K562 (cell line): ENCODE data around the gene ZNF556. TPM values are rescaled to one million over a fixed set of nuclear protein-coding genes. Genes with fewer than 3 reads are reported as not detected.
A peak's percentile ranks its signal among the peaks of the same experiment; 100 is the strongest.

ENCODE experiments used
- ATAC-seq: fragments of 200-7000 bp; cut with Tn5 transposase; 3 replicates; pipeline ENCODE4 v1.9.1; 2020; ENCODE audit warnings: moderate library complexity
- BruUV-seq: library from RNA; stranded (reverse); fragments of 400-500 nt; replicated peaks from 2 replicates; lab custom pipeline; 2021; lab: Mats Ljungman, UMichigan
- CTCF ChIA-PET: fragments of 300-600 bp; formaldehyde crosslinking; extraction: SDS; loops from one replicate; lab custom pipeline; 2021; ENCODE audit warnings: low intra/inter-chr PET ratio; lab: Yijun Ruan, JAX
- POLR2A ChIA-PET: fragments of 300-600, 350-650 bp; sonication (Branson Sonifier 250); formaldehyde crosslinking; extraction: SDS; loops from one replicate; lab custom pipeline; 2021; ENCODE audit warnings: antibody characterized with exemption, inconsistent platforms; lab: Yijun Ruan, JAX
- DNase-seq, 4 experiments: peaks; one replicate each; pipeline versions ENCODE4 v3.0.0 to v3.0.0-alpha.2; 2011 to 2018; ENCODE audit warnings: low spot score in 3 of 4, mixed read lengths in 3 of 4; ENCODE audit errors: extremely low read depth in 1 of 4
- FAIRE-seq: peaks from 2 replicates; lab custom pipeline; 2011; peaks lifted over from hg19 to GRCh38; lab: Jason Lieb, UNC
- H2AFZ ChIP-seq: 2 replicates; pipeline ENCODE4 v1.6.0; 2011; ENCODE audit warnings: low read depth, low read length, control low read depth, inconsistent platforms
- H3K27ac ChIP-seq: fragments of 200-600 bp; 3 replicates; pipeline ENCODE4 v1.8.0; 2011; ENCODE audit warnings: low read depth, mild to moderate bottlenecking, control low read depth, inconsistent platforms, low read length, moderate library complexity, mixed read lengths; ENCODE audit errors: extremely low read depth
- H3K27me3 ChIP-seq, 2 experiments: fragments of 300-600 bp in 1 of 2; 2 replicates in 1 of 2; 3 replicates in 1 of 2; pipeline versions ENCODE4 v1.6.0 to v1.8.0; 2011; ENCODE audit warnings: inconsistent platforms in 2 of 2, low read length in 2 of 2, mild to moderate bottlenecking in 1 of 2, mixed read lengths in 1 of 2, moderate library complexity in 1 of 2; ENCODE audit not compliant: control insufficient read depth in 2 of 2, insufficient read depth in 2 of 2
- H3K36me3 ChIP-seq: fragments of 300-600 bp; 3 replicates; pipeline ENCODE4 v1.8.0; 2011; ENCODE audit warnings: mild to moderate bottlenecking, low read length, inconsistent platforms; ENCODE audit not compliant: control insufficient read depth, insufficient read depth
- H3K4me1 ChIP-seq, 2 experiments: fragments of 200-600 bp in 1 of 2; replicated peaks in 1 of 2; 2 replicates in 1 of 2; 3 replicates in 1 of 2; pipeline versions ENCODE4 v1.5.1 to v1.8.0; 2011; ENCODE audit warnings: inconsistent platforms in 2 of 2, low read length in 2 of 2, mild to moderate bottlenecking in 1 of 2, mixed read lengths in 1 of 2, moderate library complexity in 1 of 2; ENCODE audit not compliant: control insufficient read depth in 2 of 2, insufficient read depth in 2 of 2
- H3K4me2 ChIP-seq: 2 replicates; pipeline ENCODE4 v1.6.1; 2011; ENCODE audit warnings: low read length, control low read depth, inconsistent platforms, mixed read lengths; ENCODE audit not compliant: insufficient read depth
- H3K4me3 ChIP-seq: fragments of 200-600 bp; sonication (generic), shearing (Covaris generic); 2 replicates; pipeline ENCODE4 v1.5.1; 2016; ENCODE audit warnings: control low read depth, inconsistent platforms
- H3K79me2 ChIP-seq: fragments of 200-600 bp; 3 replicates; pipeline ENCODE4 v1.8.0; 2011; ENCODE audit warnings: low read length, inconsistent platforms; ENCODE audit not compliant: control insufficient read depth, insufficient read depth
- H3K9ac ChIP-seq, 2 experiments: 2 replicates each; pipeline versions ENCODE4 v1.6.0 to v1.6.1; 2011; ENCODE audit warnings: low read depth in 2 of 2, low read length in 2 of 2, control low read depth in 1 of 2, inconsistent platforms in 1 of 2, mild to moderate bottlenecking in 1 of 2, mixed read lengths in 1 of 2; ENCODE audit not compliant: insufficient read depth in 1 of 2
- H3K9me1 ChIP-seq: one replicate; pipeline ENCODE4 v1.6.0; 2011; ENCODE audit warnings: inconsistent platforms, mild to moderate bottlenecking, low read length, moderate library complexity; ENCODE audit not compliant: control insufficient read depth, insufficient read depth
- H3K9me3 ChIP-seq: replicated peaks from 2 replicates; pipeline ENCODE4 v1.5.1; 2011; ENCODE audit warnings: low read depth, low read length, inconsistent platforms; ENCODE audit not compliant: control insufficient read depth, insufficient read depth
- H4K20me1 ChIP-seq: replicated peaks from 2 replicates; pipeline ENCODE4 v1.6.1; 2011; ENCODE audit warnings: low read length, inconsistent platforms, mixed read lengths; ENCODE audit not compliant: control insufficient read depth, insufficient read depth
- BMI1 ChIP-seq: fragments of 150-350 bp; IDR thresholded peaks from 2 replicates; pipeline ENCODE4 v1.6.1; 2014; ENCODE audit warnings: low read length
- CCNT2 ChIP-seq: IDR thresholded peaks from 2 replicates; pipeline ENCODE4 v1.6.1; 2011; ENCODE audit warnings: borderline replicate concordance, low read depth, mild to moderate bottlenecking, moderate library complexity, mixed read lengths, low read length; ENCODE audit not compliant: insufficient read length; ENCODE audit errors: extremely low read depth
- FOXP1 ChIP-seq: sonication (generic); formaldehyde crosslinking; IDR thresholded peaks from 2 replicates; pipeline ENCODE4 v1.8.0; 2022; ENCODE audit warnings: mild to moderate bottlenecking, missing genetic modification reagents
- HMG20B ChIP-seq: fragments of 250-450 bp; sonication (Bioruptor Pico); IDR thresholded peaks from 2 replicates; pipeline ENCODE4 v1.5.0; 2021; ENCODE audit warnings: mild to moderate bottlenecking
- HSF4 ChIP-seq: fragments of 250-450 bp; sonication (Bioruptor Pico); IDR thresholded peaks from 2 replicates; pipeline ENCODE4 v2.1.2; 2022; ENCODE audit warnings: mild to moderate bottlenecking, moderate library complexity, borderline replicate concordance
- MECOM ChIP-seq: fragments of 250-450 bp; sonication (Bioruptor Pico); IDR thresholded peaks from 2 replicates; pipeline ENCODE4 v1.8.0; 2022; ENCODE audit warnings: inconsistent platforms
- MLLT1 ChIP-seq, 2 experiments: fragments of 450-650 bp; IDR thresholded peaks; 2 replicates each; pipeline ENCODE4 v1.6.1; 2016
- PCBP2 ChIP-seq: fragments of 200-400 bp; formaldehyde crosslinking; IDR thresholded peaks from 2 replicates; pipeline ENCODE4 v1.6.1; 2018; ENCODE audit warnings: low read length, low read depth, mild to moderate bottlenecking, moderate library complexity; ENCODE audit not compliant: poor library complexity, severe bottlenecking
- PHB2 ChIP-seq: fragments of 450-650 bp; IDR thresholded peaks from 2 replicates; pipeline ENCODE4 v1.6.1; 2017; ENCODE audit warnings: low read depth
- PRPF4 ChIP-seq: fragments of 200-400 bp; formaldehyde crosslinking; IDR thresholded peaks from one replicate; pipeline ENCODE4 v1.6.1; 2017; ENCODE audit warnings: low read length, low read depth, mild to moderate bottlenecking; ENCODE audit not compliant: insufficient read depth, poor library complexity, severe bottlenecking
- SOX6 ChIP-seq: fragments of 450-650 bp; IDR thresholded peaks from 2 replicates; pipeline ENCODE4 v1.6.1; 2014; ENCODE audit warnings: mild to moderate bottlenecking
- YY1 ChIP-seq, 3 experiments: IDR thresholded peaks; 2 replicates each; pipeline ENCODE4 v1.6.1; 2011; ENCODE audit warnings: low read length in 2 of 3, mild to moderate bottlenecking in 2 of 3, moderate library complexity in 2 of 3, borderline replicate concordance in 1 of 3, control low read depth in 1 of 3, low read depth in 1 of 3; ENCODE audit not compliant: insufficient read depth in 3 of 3, insufficient replicate concordance in 2 of 3, control insufficient read depth in 1 of 3, insufficient read length in 1 of 3; ENCODE audit errors: extremely low read depth in 1 of 3
- ZKSCAN3 ChIP-seq: fragments of 250-450 bp; sonication (Bioruptor Pico); IDR thresholded peaks from 2 replicates; pipeline ENCODE4 v1.4.0; 2020
- ZNF224 ChIP-seq: sonication (generic); formaldehyde crosslinking; IDR thresholded peaks from 2 replicates; pipeline ENCODE4 v1.8.0; 2022; ENCODE audit warnings: mild to moderate bottlenecking, missing genetic modification reagents
- ZNF282 ChIP-seq: sonication (generic); formaldehyde crosslinking; IDR thresholded peaks from 2 replicates; pipeline ENCODE4 v1.8.1; 2023; ENCODE audit warnings: missing genetic modification reagents
- ZNF347 ChIP-seq: fragments of 450-650 bp; formaldehyde crosslinking; IDR thresholded peaks from 2 replicates; pipeline ENCODE4 v1.4.0; 2020; ENCODE audit warnings: low read depth, mild to moderate bottlenecking, moderate library complexity
- ZNF444 ChIP-seq: fragments of 250-450 bp; sonication (Bioruptor Pico); IDR thresholded peaks from 2 replicates; pipeline ENCODE4 v1.4.0; 2020; ENCODE audit warnings: mild to moderate bottlenecking, moderate library complexity
- ZNF75A ChIP-seq: fragments of 450-650 bp; formaldehyde crosslinking; IDR thresholded peaks from 2 replicates; pipeline ENCODE4 v1.4.0; 2020; ENCODE audit warnings: mild to moderate bottlenecking
- ZNF778 ChIP-seq: fragments of 450-650 bp; formaldehyde crosslinking; IDR thresholded peaks from 2 replicates; pipeline ENCODE4 v1.4.0; 2020; ENCODE audit warnings: mild to moderate bottlenecking, moderate library complexity
- WGBS: fragments of 100-300 bp; shearing (Covaris generic); methylation state at CpG from one replicate; pipeline ENCODE4 v1.1.6; 2016; ENCODE audit warnings: low coverage, mixed read lengths; ENCODE audit not compliant: insufficient coverage; ENCODE audit errors: missing lambda C conversion rate; 5-methylcytosine and 5-hydroxymethylcytosine counted together
- in situ Hi-C: fragments of 300-500 bp; cut with MboI; formaldehyde crosslinking; loops from 4 replicates; pipeline ENCODE4 v1.15.0; 2018; ENCODE audit warnings: inconsistent platforms, mixed read lengths
- intact Hi-C: fragments of 100-400 bp; cut with micrococcal nuclease; formaldehyde crosslinking; loops from 2 replicates; pipeline ENCODE4 v1.14.2; 2022
- polyA plus RNA-seq, 8 experiments: library from polyadenylated mRNA; depleted of rRNA in 4 of 8; stranded (reverse) in 5 of 8; unstranded in 3 of 8; fragments of >200 nt; fragmentation: Nextera tagmentation in 2 of 8; fragmentation: Illumina TruSeq in 1 of 8; extraction: Ambion mirVana in 2 of 8; extraction: Trizol in 1 of 8; gene quantifications; 2 replicates each; pipeline versions ENCODE4 v1.2.1 to v1.2.3, GENCODE V29; 2011 to 2014; ENCODE audit warnings: inconsistent platforms in 1 of 8, missing spikeins in 1 of 8
- total RNA-seq, 7 experiments: library from RNA; depleted of rRNA in 6 of 7; stranded (reverse); fragments of >200 nt in 6 of 7; fragmentation: Illumina TruSeq in 2 of 7; extraction: Trizol in 2 of 7; gene quantifications; 2 replicates each; pipeline versions ENCODE4 v1.2.1 to v1.2.3, GENCODE V29; 2011 to 2021; ENCODE audit warnings: low replicate concordance in 1 of 7

The ZNF556 gene
- total and polyA plus RNA-seq, 9 of the 15 experiments (the other 6 are each of a cell fraction or from before 2014, with no cell fraction given) = 0.01 to 0.36 (median 0.10) TPM; not detected in 1

GRCh38 chr19:2917275-2918184 is 50.4 kb downstream of the ZNF556 start:
- H2AFZ ChIP-seq = no peak overlapping the region
- WGBS = 98% methylated on average over 16 of the region's 16 CpGs
- H3K79me2 ChIP-seq = peaks cover 19% of the 10 kb centered on the region; the same call in 2 of the 3 replicates
- H3K4me2 ChIP-seq = no peak overlapping the region
- ChIA-PET CTCF (no interaction called here), POLR2A (interaction anchor here (0.5 kb wide), 1 partner anchor 639 kb away, joined by 3 read pairs; no protein-coding TSS in a partner anchor)
- DNase-seq (no peak), FAIRE-seq (no peak), ATAC-seq (no peak)
- no peaks in the 10 kb centered on the region for H3K4me1 ChIP-seq
- no peak overlapping the region for H3K27ac ChIP-seq
- no peak overlapping the region for H3K9ac ChIP-seq
- H3K9me3 ChIP-seq = peaks cover 28% of the 10 kb centered on the region
- H3K4me3 ChIP-seq = no peak overlapping the region
- peaks cover 49% of the 10 kb centered on the region for H3K36me3 ChIP-seq
- no peaks in the 10 kb centered on the region for H3K27me3 ChIP-seq
- H4K20me1 ChIP-seq = no peaks in the 10 kb centered on the region
- no peaks in the 10 kb centered on the region for H3K9me1 ChIP-seq
- in situ Hi-C loops = no loop called here
- intact Hi-C loops = no loop called here
- BruUV-seq = TSS peak; percentile 27
- TF ChIP-seq CCNT2 (no peak), ZNF75A (CRISPR knock-in tag) (peak; percentile 96), ZKSCAN3 (CRISPR knock-in tag) (no peak), FOXP1 (CRISPR knock-in tag) (no peak), MECOM (CRISPR knock-in tag) (no peak), HMG20B (CRISPR knock-in tag) (no peak), ZNF224 (no peak), ZNF282 (CRISPR knock-in tag) (no peak), HSF4 (CRISPR knock-in tag) (no peak), ZNF778 (CRISPR knock-in tag) (no peak), YY1 (IDR thresholded peaks at IDR 0.05; ENCODE audit: borderline replicate concordance in 1 of 3, control insufficient read depth in 1 of 3, extremely low read depth in 1 of 3, insufficient read depth in 3 of 3, insufficient read length in 1 of 3, insufficient replicate concordance in 2 of 3, low read depth in 1 of 3, low read length in 2 of 3) (no peak), PHB2 (no peak), PCBP2 (no peak), PRPF4 (no peak), MLLT1 (IDR thresholded peaks at IDR 0.05) (no peak), ZNF444 (CRISPR knock-in tag) (no peak), BMI1 (no peak), SOX6 (0 out of 2 replicates have a peak, but pooled peaks have one; percentile 25), ZNF347 (no peak)
